GM12801 (cell line): ENCODE data around the gene ZYG11A.

Experiments
- TF ChIP-seq, protein P1 (sequence below): IDR thresholded peaks from one replicate; pipeline ENCODE4 v1.5.1; 2011; ENCODE audit warnings: control low read depth; ENCODE audit not compliant: insufficient read length; ENCODE audit errors: extremely low read depth

ZYG11A gene

DNA sequence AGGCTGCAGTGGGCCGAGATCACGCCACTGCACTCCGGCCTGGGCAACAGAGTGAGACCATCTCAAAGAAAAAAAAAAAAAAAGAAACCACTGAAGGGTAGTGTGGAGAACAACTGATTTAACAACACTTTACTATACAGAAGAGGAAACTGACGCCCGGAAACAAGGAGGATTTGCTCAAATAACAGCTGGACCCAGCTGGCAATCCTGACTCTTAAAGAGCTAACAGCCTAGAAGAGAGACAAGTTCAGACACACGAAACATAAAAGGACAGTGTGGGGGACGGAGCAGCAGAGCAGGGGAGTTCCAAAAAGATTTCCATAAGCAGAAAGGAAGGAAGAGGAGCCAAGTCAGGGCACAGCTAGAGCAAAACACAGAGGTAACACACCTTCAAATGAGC is 74.6 kb downstream of the ZYG11A start:
- TF ChIP-seq, protein P1, sequence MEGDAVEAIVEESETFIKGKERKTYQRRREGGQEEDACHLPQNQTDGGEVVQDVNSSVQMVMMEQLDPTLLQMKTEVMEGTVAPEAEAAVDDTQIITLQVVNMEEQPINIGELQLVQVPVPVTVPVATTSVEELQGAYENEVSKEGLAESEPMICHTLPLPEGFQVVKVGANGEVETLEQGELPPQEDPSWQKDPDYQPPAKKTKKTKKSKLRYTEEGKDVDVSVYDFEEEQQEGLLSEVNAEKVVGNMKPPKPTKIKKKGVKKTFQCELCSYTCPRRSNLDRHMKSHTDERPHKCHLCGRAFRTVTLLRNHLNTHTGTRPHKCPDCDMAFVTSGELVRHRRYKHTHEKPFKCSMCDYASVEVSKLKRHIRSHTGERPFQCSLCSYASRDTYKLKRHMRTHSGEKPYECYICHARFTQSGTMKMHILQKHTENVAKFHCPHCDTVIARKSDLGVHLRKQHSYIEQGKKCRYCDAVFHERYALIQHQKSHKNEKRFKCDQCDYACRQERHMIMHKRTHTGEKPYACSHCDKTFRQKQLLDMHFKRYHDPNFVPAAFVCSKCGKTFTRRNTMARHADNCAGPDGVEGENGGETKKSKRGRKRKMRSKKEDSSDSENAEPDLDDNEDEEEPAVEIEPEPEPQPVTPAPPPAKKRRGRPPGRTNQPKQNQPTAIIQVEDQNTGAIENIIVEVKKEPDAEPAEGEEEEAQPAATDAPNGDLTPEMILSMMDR, result no peak

GRCh38 chr1:52917581-52917980 is 75.0 kb downstream of the ZYG11A start:
- TF ChIP-seq, protein P1, result no peak

GRCh38 chr1:52918201-52918600 is 75.6 kb downstream of the ZYG11A start:
- TF ChIP-seq, protein P1, result no peak

DNA sequence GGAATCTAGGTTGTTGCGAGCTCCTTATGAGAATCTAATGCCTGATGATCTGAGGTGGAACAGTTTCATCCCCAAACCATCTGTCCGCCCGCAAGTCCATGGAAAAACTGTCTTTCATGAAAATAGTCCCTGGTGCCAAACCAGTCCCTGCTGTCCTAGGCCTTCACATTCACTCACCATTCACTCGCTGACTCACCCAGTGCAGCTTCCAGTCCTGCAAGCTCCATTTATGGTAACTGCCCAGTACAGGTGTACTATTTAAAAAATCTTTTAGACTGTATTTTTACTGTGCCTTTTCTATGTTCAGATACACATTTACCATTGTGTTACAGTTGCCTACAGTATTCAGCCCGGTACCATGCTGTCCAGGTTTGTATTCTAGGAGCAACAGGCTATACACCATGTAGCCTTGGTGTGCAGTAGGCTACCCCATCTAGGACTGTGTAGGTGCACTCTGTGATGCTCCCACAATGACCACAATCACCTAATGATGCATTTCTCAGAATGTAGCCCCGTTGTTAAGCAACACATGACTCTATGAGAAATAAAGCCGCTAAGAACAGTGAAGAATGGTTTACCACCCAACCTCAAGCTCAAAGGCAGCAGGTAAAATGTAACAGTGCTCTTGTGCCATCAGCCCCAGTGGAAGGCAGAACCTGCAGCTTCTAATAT is 76.6 kb downstream of the ZYG11A start:
- TF ChIP-seq, protein P1, result no peak

- TF ChIP-seq, protein P1, result no peak
Measured at GRCh38 chr1:52919723-52920483, 77.3 kb downstream of the ZYG11A start.

- TF ChIP-seq, protein P1, result no peak
Measured at GRCh38 chr1:52920791-52921291, 78.3 kb downstream of the ZYG11A start.

GRCh38 chr1:52925571-52926005 is 83.0 kb downstream of the ZYG11A start:
- TF ChIP-seq, protein P1, result no peak
